ENCODE results near the gene CCDC192. TPM values are rescaled to one million over a fixed set of nuclear protein-coding genes. Genes with fewer than 3 reads are reported as not detected.

Gene CCDC192
- total and polyA plus RNA-seq, 2 experiments from 2014 or later: 0.40 TPM; not detected in 1

DNA sequence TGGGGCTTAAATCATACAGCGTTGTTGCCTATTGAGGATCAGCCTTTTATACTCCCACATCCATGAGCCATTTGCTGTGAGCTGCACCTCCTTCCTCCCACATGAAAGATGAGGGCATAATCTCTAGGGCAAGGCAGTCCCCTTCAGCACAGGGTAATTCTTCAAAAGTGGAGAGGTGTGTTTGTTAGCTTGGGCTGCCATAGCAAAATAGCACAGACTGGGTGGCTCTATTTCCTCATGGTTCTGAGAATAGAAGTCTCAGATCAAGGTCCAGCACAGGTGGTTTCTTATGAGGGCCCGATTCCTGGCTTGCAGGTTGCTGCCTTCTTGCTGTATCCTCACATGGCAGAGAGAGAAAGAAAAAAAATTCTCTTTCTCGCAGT is 258.6 kb downstream of the CCDC192 start:
- H2AFZ ChIP-seq: no peak overlapping the region
- DNase-seq (ENCODE audit: low spot score) (no peak), ATAC-seq (no peak)
- H3K79me2 ChIP-seq (replicated peaks; ENCODE audit: insufficient read depth): no peaks in the 10 kb centered on the region
- Mint-ChIP-seq H3K27ac (no peak overlapping the region), H3K9me3 (no peaks in the 10 kb centered on the region), H3K4me3 (no peak overlapping the region), H3K36me3 (ENCODE audit: low read depth) (no peaks in the 10 kb centered on the region), H3K27me3 (ENCODE audit: insufficient read depth, low read depth, poor library complexity) (no peaks in the 10 kb centered on the region), H3K4me1 (peaks cover 28% of the 10 kb centered on the region)
- H3K4me3 ChIP-seq: no peak overlapping the region
- no peak overlapping the region for H3K4me2 ChIP-seq
- H4K20me1 ChIP-seq (replicated peaks; ENCODE audit: insufficient read depth): no peaks in the 10 kb centered on the region; the same call in 1 of the 2 replicates
- H3F3A ChIP-seq (replicated peaks; ENCODE audit: low read depth): no peaks in the 10 kb centered on the region
- H3K36me3 ChIP-seq (ENCODE audit: insufficient read depth): no peaks in the 10 kb centered on the region
- peaks cover 15% of the 10 kb centered on the region for H3K4me1 ChIP-seq (ENCODE audit: insufficient read depth)
- no peaks in the 10 kb centered on the region for H3K27me3 ChIP-seq (ENCODE audit: insufficient read depth)
- TF ChIP-seq, protein P1, sequence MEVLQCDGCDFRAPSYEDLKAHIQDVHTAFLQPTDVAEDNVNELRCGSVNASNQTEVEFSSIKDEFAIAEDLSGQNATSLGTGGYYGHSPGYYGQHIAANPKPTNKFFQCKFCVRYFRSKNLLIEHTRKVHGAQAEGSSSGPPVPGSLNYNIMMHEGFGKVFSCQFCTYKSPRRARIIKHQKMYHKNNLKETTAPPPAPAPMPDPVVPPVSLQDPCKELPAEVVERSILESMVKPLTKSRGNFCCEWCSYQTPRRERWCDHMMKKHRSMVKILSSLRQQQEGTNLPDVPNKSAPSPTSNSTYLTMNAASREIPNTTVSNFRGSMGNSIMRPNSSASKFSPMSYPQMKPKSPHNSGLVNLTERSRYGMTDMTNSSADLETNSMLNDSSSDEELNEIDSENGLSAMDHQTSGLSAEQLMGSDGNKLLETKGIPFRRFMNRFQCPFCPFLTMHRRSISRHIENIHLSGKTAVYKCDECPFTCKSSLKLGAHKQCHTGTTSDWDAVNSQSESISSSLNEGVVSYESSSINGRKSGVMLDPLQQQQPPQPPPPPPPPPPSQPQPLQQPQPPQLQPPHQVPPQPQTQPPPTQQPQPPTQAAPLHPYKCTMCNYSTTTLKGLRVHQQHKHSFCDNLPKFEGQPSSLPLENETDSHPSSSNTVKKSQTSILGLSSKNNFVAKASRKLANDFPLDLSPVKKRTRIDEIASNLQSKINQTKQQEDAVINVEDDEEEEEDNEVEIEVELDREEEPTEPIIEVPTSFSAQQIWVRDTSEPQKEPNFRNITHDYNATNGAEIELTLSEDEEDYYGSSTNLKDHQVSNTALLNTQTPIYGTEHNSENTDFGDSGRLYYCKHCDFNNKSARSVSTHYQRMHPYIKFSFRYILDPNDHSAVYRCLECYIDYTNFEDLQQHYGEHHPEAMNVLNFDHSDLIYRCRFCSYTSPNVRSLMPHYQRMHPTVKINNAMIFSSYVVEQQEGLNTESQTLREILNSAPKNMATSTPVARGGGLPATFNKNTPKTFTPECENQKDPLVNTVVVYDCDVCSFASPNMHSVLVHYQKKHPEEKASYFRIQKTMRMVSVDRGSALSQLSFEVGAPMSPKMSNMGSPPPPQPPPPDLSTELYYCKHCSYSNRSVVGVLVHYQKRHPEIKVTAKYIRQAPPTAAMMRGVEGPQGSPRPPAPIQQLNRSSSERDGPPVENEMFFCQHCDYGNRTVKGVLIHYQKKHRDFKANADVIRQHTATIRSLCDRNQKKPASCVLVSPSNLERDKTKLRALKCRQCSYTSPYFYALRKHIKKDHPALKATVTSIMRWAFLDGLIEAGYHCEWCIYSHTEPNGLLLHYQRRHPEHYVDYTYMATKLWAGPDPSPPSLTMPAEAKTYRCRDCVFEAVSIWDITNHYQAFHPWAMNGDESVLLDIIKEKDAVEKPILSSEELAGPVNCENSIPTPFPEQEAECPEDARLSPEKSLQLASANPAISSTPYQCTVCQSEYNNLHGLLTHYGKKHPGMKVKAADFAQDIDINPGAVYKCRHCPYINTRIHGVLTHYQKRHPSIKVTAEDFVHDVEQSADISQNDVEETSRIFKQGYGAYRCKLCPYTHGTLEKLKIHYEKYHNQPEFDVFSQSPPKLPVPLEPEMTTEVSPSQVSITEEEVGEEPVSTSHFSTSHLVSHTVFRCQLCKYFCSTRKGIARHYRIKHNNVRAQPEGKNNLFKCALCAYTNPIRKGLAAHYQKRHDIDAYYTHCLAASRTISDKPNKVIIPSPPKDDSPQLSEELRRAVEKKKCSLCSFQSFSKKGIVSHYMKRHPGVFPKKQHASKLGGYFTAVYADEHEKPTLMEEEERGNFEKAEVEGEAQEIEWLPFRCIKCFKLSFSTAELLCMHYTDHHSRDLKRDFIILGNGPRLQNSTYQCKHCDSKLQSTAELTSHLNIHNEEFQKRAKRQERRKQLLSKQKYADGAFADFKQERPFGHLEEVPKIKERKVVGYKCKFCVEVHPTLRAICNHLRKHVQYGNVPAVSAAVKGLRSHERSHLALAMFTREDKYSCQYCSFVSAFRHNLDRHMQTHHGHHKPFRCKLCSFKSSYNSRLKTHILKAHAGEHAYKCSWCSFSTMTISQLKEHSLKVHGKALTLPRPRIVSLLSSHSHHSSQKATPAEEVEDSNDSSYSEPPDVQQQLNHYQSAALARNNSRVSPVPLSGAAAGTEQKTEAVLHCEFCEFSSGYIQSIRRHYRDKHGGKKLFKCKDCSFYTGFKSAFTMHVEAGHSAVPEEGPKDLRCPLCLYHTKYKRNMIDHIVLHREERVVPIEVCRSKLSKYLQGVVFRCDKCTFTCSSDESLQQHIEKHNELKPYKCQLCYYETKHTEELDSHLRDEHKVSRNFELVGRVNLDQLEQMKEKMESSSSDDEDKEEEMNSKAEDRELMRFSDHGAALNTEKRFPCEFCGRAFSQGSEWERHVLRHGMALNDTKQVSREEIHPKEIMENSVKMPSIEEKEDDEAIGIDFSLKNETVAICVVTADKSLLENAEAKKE (CRISPR knock-in tag; IDR thresholded peaks at IDR 0.05): no peak
- TF ChIP-seq, protein P2, sequence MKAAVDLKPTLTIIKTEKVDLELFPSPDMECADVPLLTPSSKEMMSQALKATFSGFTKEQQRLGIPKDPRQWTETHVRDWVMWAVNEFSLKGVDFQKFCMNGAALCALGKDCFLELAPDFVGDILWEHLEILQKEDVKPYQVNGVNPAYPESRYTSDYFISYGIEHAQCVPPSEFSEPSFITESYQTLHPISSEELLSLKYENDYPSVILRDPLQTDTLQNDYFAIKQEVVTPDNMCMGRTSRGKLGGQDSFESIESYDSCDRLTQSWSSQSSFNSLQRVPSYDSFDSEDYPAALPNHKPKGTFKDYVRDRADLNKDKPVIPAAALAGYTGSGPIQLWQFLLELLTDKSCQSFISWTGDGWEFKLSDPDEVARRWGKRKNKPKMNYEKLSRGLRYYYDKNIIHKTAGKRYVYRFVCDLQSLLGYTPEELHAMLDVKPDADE (IDR thresholded peaks at IDR 0.05): no peak
- TF ChIP-seq CREB1 (CRISPR knock-in tag; IDR thresholded peaks at IDR 0.05; ENCODE audit: low read depth): no peak
- no peak for TF ChIP-seq JUNB (IDR thresholded peaks at IDR 0.05; ENCODE audit: unreplicated experiment)
- no peak for TF ChIP-seq NANOG (IDR thresholded peaks at IDR 0.05; ENCODE audit: borderline replicate concordance)
- TF ChIP-seq, protein P3, sequence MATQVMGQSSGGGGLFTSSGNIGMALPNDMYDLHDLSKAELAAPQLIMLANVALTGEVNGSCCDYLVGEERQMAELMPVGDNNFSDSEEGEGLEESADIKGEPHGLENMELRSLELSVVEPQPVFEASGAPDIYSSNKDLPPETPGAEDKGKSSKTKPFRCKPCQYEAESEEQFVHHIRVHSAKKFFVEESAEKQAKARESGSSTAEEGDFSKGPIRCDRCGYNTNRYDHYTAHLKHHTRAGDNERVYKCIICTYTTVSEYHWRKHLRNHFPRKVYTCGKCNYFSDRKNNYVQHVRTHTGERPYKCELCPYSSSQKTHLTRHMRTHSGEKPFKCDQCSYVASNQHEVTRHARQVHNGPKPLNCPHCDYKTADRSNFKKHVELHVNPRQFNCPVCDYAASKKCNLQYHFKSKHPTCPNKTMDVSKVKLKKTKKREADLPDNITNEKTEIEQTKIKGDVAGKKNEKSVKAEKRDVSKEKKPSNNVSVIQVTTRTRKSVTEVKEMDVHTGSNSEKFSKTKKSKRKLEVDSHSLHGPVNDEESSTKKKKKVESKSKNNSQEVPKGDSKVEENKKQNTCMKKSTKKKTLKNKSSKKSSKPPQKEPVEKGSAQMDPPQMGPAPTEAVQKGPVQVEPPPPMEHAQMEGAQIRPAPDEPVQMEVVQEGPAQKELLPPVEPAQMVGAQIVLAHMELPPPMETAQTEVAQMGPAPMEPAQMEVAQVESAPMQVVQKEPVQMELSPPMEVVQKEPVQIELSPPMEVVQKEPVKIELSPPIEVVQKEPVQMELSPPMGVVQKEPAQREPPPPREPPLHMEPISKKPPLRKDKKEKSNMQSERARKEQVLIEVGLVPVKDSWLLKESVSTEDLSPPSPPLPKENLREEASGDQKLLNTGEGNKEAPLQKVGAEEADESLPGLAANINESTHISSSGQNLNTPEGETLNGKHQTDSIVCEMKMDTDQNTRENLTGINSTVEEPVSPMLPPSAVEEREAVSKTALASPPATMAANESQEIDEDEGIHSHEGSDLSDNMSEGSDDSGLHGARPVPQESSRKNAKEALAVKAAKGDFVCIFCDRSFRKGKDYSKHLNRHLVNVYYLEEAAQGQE (IDR thresholded peaks at IDR 0.05; ENCODE audit: unreplicated experiment): no peak
- no peak for TF ChIP-seq POLR2AphosphoS5 (IDR thresholded peaks at IDR 0.05; ENCODE audit: low read depth)
- TF ChIP-seq, protein P4, sequence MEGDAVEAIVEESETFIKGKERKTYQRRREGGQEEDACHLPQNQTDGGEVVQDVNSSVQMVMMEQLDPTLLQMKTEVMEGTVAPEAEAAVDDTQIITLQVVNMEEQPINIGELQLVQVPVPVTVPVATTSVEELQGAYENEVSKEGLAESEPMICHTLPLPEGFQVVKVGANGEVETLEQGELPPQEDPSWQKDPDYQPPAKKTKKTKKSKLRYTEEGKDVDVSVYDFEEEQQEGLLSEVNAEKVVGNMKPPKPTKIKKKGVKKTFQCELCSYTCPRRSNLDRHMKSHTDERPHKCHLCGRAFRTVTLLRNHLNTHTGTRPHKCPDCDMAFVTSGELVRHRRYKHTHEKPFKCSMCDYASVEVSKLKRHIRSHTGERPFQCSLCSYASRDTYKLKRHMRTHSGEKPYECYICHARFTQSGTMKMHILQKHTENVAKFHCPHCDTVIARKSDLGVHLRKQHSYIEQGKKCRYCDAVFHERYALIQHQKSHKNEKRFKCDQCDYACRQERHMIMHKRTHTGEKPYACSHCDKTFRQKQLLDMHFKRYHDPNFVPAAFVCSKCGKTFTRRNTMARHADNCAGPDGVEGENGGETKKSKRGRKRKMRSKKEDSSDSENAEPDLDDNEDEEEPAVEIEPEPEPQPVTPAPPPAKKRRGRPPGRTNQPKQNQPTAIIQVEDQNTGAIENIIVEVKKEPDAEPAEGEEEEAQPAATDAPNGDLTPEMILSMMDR (conservative IDR thresholded peaks at IDR 0.05; ENCODE audit: low read depth in 2 of 2): no peak
- no peak for TF ChIP-seq EZH2 (IDR thresholded peaks at IDR 0.05; ENCODE audit: low read depth, unreplicated experiment)
- TF ChIP-seq ZNF114 (CRISPR knock-in tag; IDR thresholded peaks at IDR 0.05): no peak
- no peak overlapping the region for H3K27ac ChIP-seq (ENCODE audit: low read depth)
- H3K9me2 ChIP-seq (ENCODE audit: insufficient read depth): no peaks in the 10 kb centered on the region
